OCI-LY7 (cell line): ENCODE measurements around the gene SEMA3G.

Experiments used
- CTCF ChIP-seq: fragments of 200-600 bp; sonication (generic); conservative IDR thresholded peaks from 2 replicates; pipeline ENCODE4 v1.5.1; 2014; ENCODE audit warnings: mild to moderate bottlenecking, antibody characterized with exemption, low read length, moderate library complexity, mixed read lengths
- EZH2phosphoT487 ChIP-seq: fragments of 200-600 bp; sonication (generic); IDR thresholded peaks from 2 replicates; pipeline ENCODE4 v1.6.1; 2018; ENCODE audit warnings: low read depth, borderline replicate concordance, mild to moderate bottlenecking, mixed run types, antibody characterized with exemption, low read length, moderate library complexity, mixed read lengths

DNA sequence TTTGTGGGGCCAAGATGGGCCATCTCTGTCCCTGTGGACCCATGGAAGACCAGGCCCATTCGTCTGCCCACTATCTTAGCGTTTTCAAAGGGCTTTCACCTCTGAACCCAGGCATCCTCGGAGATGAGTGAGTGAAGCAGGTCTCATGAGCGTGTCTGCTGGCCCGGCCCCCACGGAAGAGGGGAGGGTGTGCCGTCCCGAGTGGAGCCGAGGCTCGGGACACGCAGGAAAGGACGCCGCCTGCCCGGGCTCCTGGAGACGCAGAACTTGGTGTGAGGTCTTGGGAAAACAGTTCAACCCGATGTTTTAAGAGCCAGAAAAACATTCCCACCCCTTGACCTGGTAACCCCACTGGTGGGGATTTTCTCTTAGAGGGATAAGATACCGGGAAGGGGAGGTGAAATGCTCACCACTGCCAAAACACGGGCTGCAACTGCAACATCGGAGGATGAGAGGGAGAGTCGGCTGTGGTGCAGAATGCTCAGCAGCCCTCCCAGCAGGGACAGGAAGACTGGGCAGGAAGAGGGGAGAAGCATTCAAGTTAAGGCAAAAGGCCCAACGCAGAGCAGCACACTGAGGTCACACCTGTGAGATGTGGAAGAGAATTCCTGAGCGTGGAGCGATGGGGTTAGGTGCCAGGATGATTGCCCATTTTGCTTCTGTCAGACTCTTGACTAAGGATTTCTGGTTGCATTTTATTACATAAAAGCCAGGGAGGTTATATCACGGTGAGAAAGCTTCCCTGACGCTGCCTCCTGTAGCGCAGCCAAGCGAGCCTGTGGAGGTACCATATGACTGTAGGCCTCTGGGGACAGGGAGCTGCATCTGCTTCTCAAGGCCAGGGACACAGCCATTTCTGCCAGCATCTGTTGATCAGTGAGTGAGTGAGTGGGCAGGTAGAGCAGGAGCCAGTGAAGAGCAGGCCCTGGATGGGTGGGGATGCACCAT, 36.1 kb upstream of the SEMA3G start:
- TF ChIP-seq CTCF: no peak
- no peak for TF ChIP-seq EZH2phosphoT487
